SK-N-SH treated with all-trans-retinoic acid at 6 μM for 48 hours (cell line): ENCODE data around the gene VRK2.

ENCODE experiments used
- ATAC-seq: fragments of 200-7000 bp; cut with Tn5 transposase; 3 replicates; pipeline ENCODE4 v1.9.1; 2020; ENCODE audit warnings: mild to moderate bottlenecking, moderate library complexity
- BACH2 ChIP-seq: fragments of 250-450 bp; sonication (Bioruptor Pico); IDR thresholded peaks from 2 replicates; pipeline ENCODE4 v1.9.0; 2021; ENCODE audit warnings: mild to moderate bottlenecking, borderline replicate concordance
- CSDC2 ChIP-seq: fragments of 250-450 bp; sonication (Bioruptor Pico); IDR thresholded peaks from 2 replicates; pipeline ENCODE4 v1.5.0; 2020; ENCODE audit warnings: mild to moderate bottlenecking, moderate library complexity
- ESRRG ChIP-seq: fragments of 250-450 bp; sonication (Bioruptor Pico); IDR thresholded peaks from 2 replicates; pipeline ENCODE4 v1.6.1; 2021; ENCODE audit warnings: mild to moderate bottlenecking
- GLIS3 ChIP-seq: fragments of 250-450 bp; sonication (Bioruptor Pico); IDR thresholded peaks from 2 replicates; pipeline ENCODE4 v1.5.0; 2020; ENCODE audit warnings: mild to moderate bottlenecking, moderate library complexity
- ISL1 ChIP-seq: fragments of 250-450 bp; sonication (Bioruptor Pico); IDR thresholded peaks from 2 replicates; pipeline ENCODE4 v2.1.2; 2022; ENCODE audit warnings: mild to moderate bottlenecking, moderate library complexity
- OSR1 ChIP-seq: fragments of 250-450 bp; sonication (Bioruptor Pico); IDR thresholded peaks from 2 replicates; pipeline ENCODE4 v1.8.0; 2022; ENCODE audit warnings: moderate library complexity, mild to moderate bottlenecking, inconsistent platforms
- PPARA ChIP-seq: fragments of 250-450 bp; sonication (Bioruptor Pico); IDR thresholded peaks from 2 replicates; pipeline ENCODE4 v1.5.0; 2020; ENCODE audit warnings: mild to moderate bottlenecking, borderline replicate concordance
- SNAI2 ChIP-seq: fragments of 250-450 bp; sonication (Bioruptor Pico); IDR thresholded peaks from 2 replicates; pipeline ENCODE4 v1.5.0; 2020; ENCODE audit warnings: mild to moderate bottlenecking, moderate library complexity
- TCF4 ChIP-seq: fragments of 250-450 bp; sonication (Bioruptor Pico); IDR thresholded peaks from 2 replicates; pipeline ENCODE4 v1.8.0; 2021; ENCODE audit warnings: mild to moderate bottlenecking, moderate library complexity, borderline replicate concordance
- TOX ChIP-seq: fragments of 250-450 bp; sonication (Bioruptor Pico); IDR thresholded peaks from 2 replicates; pipeline ENCODE4 v1.8.0; 2021; ENCODE audit warnings: mild to moderate bottlenecking, moderate library complexity, borderline replicate concordance
- ZC3H10 ChIP-seq: fragments of 250-450 bp; sonication (Bioruptor Pico); IDR thresholded peaks from 2 replicates; pipeline ENCODE4 v1.5.1; 2021; ENCODE audit warnings: mild to moderate bottlenecking, moderate library complexity
- ZFP3 ChIP-seq: fragments of 250-450 bp; sonication (Bioruptor Pico); IDR thresholded peaks from 2 replicates; pipeline ENCODE4 v1.5.0; 2020; ENCODE audit warnings: mild to moderate bottlenecking, moderate library complexity
- ZFP30 ChIP-seq: fragments of 450-650 bp; formaldehyde crosslinking; IDR thresholded peaks from 2 replicates; pipeline ENCODE4 v1.5.0; 2022; ENCODE audit warnings: mild to moderate bottlenecking, moderate library complexity
- ZNF565 ChIP-seq: fragments of 450-650 bp; formaldehyde crosslinking; conservative IDR thresholded peaks from 2 replicates; pipeline ENCODE4 v1.5.0; 2020; ENCODE audit warnings: low read depth, mild to moderate bottlenecking, moderate library complexity
- ZNF70 ChIP-seq: fragments of 450-650 bp; formaldehyde crosslinking; IDR thresholded peaks from 2 replicates; pipeline ENCODE4 v1.5.0; 2020; ENCODE audit warnings: mild to moderate bottlenecking, moderate library complexity
- ZNF8 ChIP-seq: fragments of 450-650 bp; formaldehyde crosslinking; IDR thresholded peaks from 2 replicates; pipeline ENCODE4 v1.5.0; 2020; ENCODE audit warnings: mild to moderate bottlenecking, moderate library complexity
- TF ChIP-seq, protein P1 (sequence below): fragments of 250-450 bp; sonication (Bioruptor Pico); IDR thresholded peaks from 2 replicates; pipeline ENCODE4 v1.5.0; 2020; ENCODE audit warnings: mild to moderate bottlenecking, moderate library complexity
- TF ChIP-seq, protein P2 (sequence below): fragments of 250-450 bp; sonication (Bioruptor Pico); IDR thresholded peaks from 2 replicates; pipeline ENCODE4 v1.8.0; 2021; ENCODE audit warnings: low read depth, mild to moderate bottlenecking, moderate library complexity, borderline replicate concordance
- TF ChIP-seq, protein P3 (sequence below): fragments of 250-450 bp; sonication (Bioruptor Pico); IDR thresholded peaks from 2 replicates; pipeline ENCODE4 v1.5.1; 2021; ENCODE audit warnings: mild to moderate bottlenecking, moderate library complexity
- TF ChIP-seq, protein P4 (sequence below): fragments of 250-450 bp; sonication (Bioruptor Pico); IDR thresholded peaks from 2 replicates; pipeline ENCODE4 v1.5.1; 2020; ENCODE audit warnings: low read depth, mild to moderate bottlenecking, moderate library complexity

VRK2 gene

DNA sequence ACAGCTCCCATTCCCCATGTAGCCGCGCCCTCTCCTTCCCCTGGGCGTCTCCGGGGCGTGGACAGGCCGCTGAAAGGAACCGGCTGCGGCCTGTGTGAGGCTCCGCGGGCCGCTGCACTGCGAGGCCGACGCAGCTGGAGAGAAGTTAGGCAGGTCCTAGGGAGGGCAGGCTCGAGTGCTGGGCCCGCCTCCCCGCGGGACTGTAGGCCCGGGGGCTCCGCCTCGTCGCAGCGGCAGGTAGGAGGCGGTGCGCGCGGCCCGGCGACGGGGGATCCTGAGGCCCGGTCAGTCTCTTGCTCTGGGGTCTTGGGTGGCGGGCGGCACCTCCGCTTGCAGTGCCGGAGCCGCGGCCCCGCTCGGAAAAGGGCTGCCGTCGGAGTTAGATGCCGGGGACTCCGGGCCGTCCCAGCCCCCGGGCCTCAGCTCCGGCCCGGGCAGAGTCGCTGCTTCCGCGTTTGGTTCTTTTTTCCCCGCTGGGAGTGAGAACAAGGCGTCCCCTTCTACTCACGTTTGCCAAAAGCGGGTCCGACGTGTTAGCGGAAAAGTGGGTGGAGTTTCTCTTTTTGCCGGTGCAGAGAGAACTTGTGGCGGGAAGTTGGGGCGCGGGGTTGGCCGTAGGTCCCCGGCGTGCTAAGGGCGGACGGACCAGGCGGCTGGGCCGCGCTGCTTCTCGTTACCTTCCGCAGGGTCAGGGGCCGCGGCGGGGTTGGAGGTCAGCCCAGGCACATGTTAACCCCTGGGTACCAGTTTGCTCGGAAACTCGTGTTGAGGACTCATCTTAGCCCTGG lies at the start of gene VRK2:
Gene VRK2, plus strand, starts transcription at position 222 of the 788 bp plus-strand sequence. CDS start 2,026 bp downstream, outside the sequence.
- no peak for ATAC-seq
- no peak for TF ChIP-seq ZNF565 (CRISPR knock-in tag)
- TF ChIP-seq ZFP30 (CRISPR knock-in tag), result no peak
- TF ChIP-seq ZFP3 (CRISPR knock-in tag), result no peak
- no peak for TF ChIP-seq ZC3H10 (CRISPR knock-in tag)
- no peak for TF ChIP-seq ZNF8
- no peak for TF ChIP-seq SNAI2 (CRISPR knock-in tag)
- no peak for TF ChIP-seq GLIS3 (CRISPR knock-in tag)
- TF ChIP-seq, protein P1, sequence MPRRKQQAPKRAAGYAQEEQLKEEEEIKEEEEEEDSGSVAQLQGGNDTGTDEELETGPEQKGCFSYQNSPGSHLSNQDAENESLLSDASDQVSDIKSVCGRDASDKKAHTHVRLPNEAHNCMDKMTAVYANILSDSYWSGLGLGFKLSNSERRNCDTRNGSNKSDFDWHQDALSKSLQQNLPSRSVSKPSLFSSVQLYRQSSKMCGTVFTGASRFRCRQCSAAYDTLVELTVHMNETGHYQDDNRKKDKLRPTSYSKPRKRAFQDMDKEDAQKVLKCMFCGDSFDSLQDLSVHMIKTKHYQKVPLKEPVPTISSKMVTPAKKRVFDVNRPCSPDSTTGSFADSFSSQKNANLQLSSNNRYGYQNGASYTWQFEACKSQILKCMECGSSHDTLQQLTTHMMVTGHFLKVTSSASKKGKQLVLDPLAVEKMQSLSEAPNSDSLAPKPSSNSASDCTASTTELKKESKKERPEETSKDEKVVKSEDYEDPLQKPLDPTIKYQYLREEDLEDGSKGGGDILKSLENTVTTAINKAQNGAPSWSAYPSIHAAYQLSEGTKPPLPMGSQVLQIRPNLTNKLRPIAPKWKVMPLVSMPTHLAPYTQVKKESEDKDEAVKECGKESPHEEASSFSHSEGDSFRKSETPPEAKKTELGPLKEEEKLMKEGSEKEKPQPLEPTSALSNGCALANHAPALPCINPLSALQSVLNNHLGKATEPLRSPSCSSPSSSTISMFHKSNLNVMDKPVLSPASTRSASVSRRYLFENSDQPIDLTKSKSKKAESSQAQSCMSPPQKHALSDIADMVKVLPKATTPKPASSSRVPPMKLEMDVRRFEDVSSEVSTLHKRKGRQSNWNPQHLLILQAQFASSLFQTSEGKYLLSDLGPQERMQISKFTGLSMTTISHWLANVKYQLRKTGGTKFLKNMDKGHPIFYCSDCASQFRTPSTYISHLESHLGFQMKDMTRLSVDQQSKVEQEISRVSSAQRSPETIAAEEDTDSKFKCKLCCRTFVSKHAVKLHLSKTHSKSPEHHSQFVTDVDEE (CRISPR knock-in tag), result no peak
- TF ChIP-seq CSDC2 (CRISPR knock-in tag), result no peak
- no peak for TF ChIP-seq ISL1 (CRISPR knock-in tag)
- TF ChIP-seq, all 23 proteins: peak for 0

DNA sequence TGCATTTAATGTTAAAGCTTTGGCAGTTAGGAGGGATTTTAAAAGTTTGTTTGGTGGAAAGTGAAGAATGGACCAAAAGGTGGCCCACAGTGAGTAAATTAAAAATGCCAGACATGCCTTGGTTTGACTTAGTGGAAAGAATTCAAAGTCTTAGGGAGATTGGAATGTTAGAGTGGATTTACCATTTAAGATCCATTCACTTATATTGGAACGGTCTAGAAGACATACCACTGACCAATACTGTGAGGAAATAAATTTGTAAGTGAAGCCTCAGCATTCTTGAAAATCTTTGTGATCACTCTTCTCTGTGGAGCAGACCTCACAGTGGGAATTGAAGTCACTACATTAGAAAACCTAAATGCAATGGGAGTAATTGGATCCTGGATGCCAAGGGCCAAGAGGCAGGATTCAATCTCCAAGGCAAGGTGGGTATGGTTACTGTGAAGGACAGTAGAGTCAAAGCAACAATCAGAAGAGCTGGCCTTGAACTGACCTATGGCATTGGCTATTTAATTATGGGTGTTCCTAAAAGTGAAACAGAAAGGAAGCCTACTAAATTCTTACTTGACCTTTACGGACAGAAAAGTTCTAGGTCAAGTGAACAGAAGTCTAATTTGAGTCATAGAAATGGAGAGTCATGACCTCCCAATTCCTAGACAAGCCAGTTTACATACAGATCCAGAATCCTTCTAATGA lies 40.2 kb upstream of the VRK2 start:
- TF ChIP-seq TCF4 (CRISPR knock-in tag), result no peak
- TF ChIP-seq ZNF8, result no peak
- TF ChIP-seq ESRRG (CRISPR knock-in tag), result no peak
- TF ChIP-seq TOX (CRISPR knock-in tag), result no peak
- TF ChIP-seq BACH2, result no peak
- TF ChIP-seq OSR1 (CRISPR knock-in tag), result no peak
- TF ChIP-seq, protein P2, sequence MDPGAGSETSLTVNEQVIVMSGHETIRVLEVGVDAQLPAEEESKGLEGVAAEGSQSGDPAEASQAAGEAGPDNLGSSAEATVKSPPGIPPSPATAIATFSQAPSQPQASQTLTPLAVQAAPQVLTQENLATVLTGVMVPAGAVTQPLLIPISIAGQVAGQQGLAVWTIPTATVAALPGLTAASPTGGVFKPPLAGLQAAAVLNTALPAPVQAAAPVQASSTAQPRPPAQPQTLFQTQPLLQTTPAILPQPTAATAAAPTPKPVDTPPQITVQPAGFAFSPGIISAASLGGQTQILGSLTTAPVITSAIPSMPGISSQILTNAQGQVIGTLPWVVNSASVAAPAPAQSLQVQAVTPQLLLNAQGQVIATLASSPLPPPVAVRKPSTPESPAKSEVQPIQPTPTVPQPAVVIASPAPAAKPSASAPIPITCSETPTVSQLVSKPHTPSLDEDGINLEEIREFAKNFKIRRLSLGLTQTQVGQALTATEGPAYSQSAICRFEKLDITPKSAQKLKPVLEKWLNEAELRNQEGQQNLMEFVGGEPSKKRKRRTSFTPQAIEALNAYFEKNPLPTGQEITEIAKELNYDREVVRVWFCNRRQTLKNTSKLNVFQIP (CRISPR knock-in tag), result no peak
- no peak for TF ChIP-seq PPARA (CRISPR knock-in tag)
- TF ChIP-seq, protein P3, sequence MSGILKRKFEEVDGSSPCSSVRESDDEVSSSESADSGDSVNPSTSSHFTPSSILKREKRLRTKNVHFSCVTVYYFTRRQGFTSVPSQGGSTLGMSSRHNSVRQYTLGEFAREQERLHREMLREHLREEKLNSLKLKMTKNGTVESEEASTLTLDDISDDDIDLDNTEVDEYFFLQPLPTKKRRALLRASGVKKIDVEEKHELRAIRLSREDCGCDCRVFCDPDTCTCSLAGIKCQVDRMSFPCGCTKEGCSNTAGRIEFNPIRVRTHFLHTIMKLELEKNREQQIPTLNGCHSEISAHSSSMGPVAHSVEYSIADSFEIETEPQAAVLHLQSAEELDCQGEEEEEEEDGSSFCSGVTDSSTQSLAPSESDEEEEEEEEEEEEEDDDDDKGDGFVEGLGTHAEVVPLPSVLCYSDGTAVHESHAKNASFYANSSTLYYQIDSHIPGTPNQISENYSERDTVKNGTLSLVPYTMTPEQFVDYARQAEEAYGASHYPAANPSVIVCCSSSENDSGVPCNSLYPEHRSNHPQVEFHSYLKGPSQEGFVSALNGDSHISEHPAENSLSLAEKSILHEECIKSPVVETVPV (CRISPR knock-in tag), result no peak
- no peak for TF ChIP-seq CSDC2 (CRISPR knock-in tag)
- TF ChIP-seq ZNF70, result no peak
- ATAC-seq, result no peak

DNA sequence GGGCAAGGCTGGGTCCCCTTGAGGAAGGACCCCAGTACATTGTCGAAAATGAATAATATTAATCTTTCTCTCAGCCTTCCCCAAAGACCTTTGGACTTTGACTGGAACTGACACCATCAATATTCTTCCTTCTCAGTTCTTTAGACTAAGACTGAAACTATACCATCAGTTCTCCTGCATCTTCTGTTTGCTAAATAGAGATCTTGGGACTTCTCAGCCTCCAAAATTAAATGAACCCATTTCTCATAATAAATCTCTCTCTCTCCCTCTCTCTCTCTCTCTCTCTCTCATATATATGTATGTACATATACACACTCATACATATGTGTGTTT lies 39.7 kb upstream of the VRK2 start:
- ATAC-seq, result no peak
- TF ChIP-seq, protein P4, sequence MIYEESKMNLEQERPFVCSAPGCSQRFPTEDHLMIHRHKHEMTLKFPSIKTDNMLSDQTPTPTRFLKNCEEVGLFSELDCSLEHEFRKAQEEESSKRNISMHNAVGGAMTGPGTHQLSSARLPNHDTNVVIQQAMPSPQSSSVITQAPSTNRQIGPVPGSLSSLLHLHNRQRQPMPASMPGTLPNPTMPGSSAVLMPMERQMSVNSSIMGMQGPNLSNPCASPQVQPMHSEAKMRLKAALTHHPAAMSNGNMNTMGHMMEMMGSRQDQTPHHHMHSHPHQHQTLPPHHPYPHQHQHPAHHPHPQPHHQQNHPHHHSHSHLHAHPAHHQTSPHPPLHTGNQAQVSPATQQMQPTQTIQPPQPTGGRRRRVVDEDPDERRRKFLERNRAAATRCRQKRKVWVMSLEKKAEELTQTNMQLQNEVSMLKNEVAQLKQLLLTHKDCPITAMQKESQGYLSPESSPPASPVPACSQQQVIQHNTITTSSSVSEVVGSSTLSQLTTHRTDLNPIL (CRISPR knock-in tag), result no peak
- TF ChIP-seq, protein P3 (CRISPR knock-in tag), result no peak
- TF ChIP-seq, protein P2 (CRISPR knock-in tag), result no peak
- no peak for TF ChIP-seq TOX (CRISPR knock-in tag)
- TF ChIP-seq, protein P1 (CRISPR knock-in tag), result no peak
- TF ChIP-seq ESRRG (CRISPR knock-in tag), result no peak
- TF ChIP-seq, all 23 proteins: peak for 0
